Hepatocyte (in vitro differentiated cells): ENCODE data around the gene UQCC3. TPM values are rescaled to one million over a fixed set of nuclear protein-coding genes. Genes with fewer than 3 reads are reported as not detected.
"Not testable (repeated sequence)": the region's sequence is repeated elsewhere in the genome, so short reads cannot be mapped to it uniquely, and the experiment has no call there.

Experiments used
- DNase-seq: peaks from one replicate; pipeline ENCODE4 v3.0.0-alpha.2; 2016; ENCODE audit warnings: low spot score
- H2AFZ ChIP-seq: fragments of 200-600 bp; sonication (generic); 2 replicates; pipeline ENCODE4 v1.6.0; 2016; ENCODE audit warnings: antibody characterized with exemption, mild to moderate bottlenecking
- H3K27ac ChIP-seq: fragments of 200-600 bp; sonication (generic); 2 replicates; pipeline ENCODE4 v1.5.1; 2016; ENCODE audit warnings: mild to moderate bottlenecking
- H3K27me3 ChIP-seq: fragments of 200-600 bp; sonication (generic); 2 replicates; pipeline ENCODE4 v1.6.1; 2016
- H3K36me3 ChIP-seq: fragments of 200-600 bp; sonication (generic); replicated peaks from 2 replicates; pipeline ENCODE4 v1.5.1; 2016; ENCODE audit warnings: low read depth; ENCODE audit not compliant: insufficient read depth
- H3K4me1 ChIP-seq: fragments of 200-600 bp; sonication (generic); 2 replicates; pipeline ENCODE4 v1.5.1; 2016; ENCODE audit warnings: mild to moderate bottlenecking, moderate library complexity; ENCODE audit not compliant: insufficient read depth
- H3K4me2 ChIP-seq: fragments of 200-600 bp; sonication (generic); 2 replicates; pipeline ENCODE4 v1.6.0; 2016
- H3K4me3 ChIP-seq: fragments of 200-600 bp; sonication (generic); 2 replicates; pipeline ENCODE4 v1.5.1; 2016; ENCODE audit warnings: mild to moderate bottlenecking
- H3K79me2 ChIP-seq: fragments of 200-600 bp; sonication (generic); 2 replicates; pipeline ENCODE4 v1.6.0; 2017; ENCODE audit warnings: mild to moderate bottlenecking
- H3K9me2 ChIP-seq: fragments of 200-600 bp; sonication (generic); replicated peaks from 2 replicates; pipeline ENCODE4 v1.6.0; 2017; ENCODE audit warnings: mild to moderate bottlenecking; ENCODE audit not compliant: insufficient read depth
- H3K9me3 ChIP-seq: fragments of 200-600 bp; sonication (generic); 2 replicates; pipeline ENCODE4 v1.5.1; 2016; ENCODE audit warnings: low read depth, mild to moderate bottlenecking
- H4K20me1 ChIP-seq: fragments of 200-600 bp; sonication (generic); 2 replicates; pipeline ENCODE4 v1.6.0; 2016; ENCODE audit warnings: mild to moderate bottlenecking; ENCODE audit not compliant: insufficient read depth, poor library complexity, severe bottlenecking
- CTCF ChIP-seq: fragments of 200-600 bp; sonication (generic); IDR thresholded peaks from 2 replicates; pipeline ENCODE4 v1.5.1; 2016; ENCODE audit warnings: antibody characterized with exemption, mild to moderate bottlenecking; ENCODE audit not compliant: poor library complexity
- EZH2 ChIP-seq: fragments of 200-600 bp; sonication (generic); IDR thresholded peaks from 2 replicates; pipeline ENCODE4 v1.6.1; 2016; ENCODE audit warnings: antibody characterized with exemption, mild to moderate bottlenecking, borderline replicate concordance
- EZH2phosphoT487 ChIP-seq: fragments of 200-600 bp; sonication (generic); IDR thresholded peaks from one replicate; pipeline ENCODE4 v1.6.1; 2018; ENCODE audit warnings: antibody characterized with exemption, mild to moderate bottlenecking, low read depth, moderate library complexity; ENCODE audit not compliant: unreplicated experiment, severe bottlenecking
- WGBS: methylation state at CpG from one replicate; pipeline ENCODE4 v1.1.6; 2016; ENCODE audit warnings: low lambda C conversion rate; ENCODE audit errors: missing lambda C conversion rate; 5-methylcytosine and 5-hydroxymethylcytosine counted together
- polyA plus RNA-seq: library from polyadenylated mRNA; unstranded; fragments of >200 nt; fragmentation: Nextera tagmentation; extraction: Ambion mirVana; gene quantifications from 2 replicates; pipeline ENCODE4 v1.2.1, GENCODE V29; 2016
- total RNA-seq: library from RNA; depleted of rRNA; stranded (reverse); fragments of >200 nt; gene quantifications from 2 replicates; pipeline ENCODE4 v1.2.3, GENCODE V29; 2014

UQCC3 gene
- total and polyA plus RNA-seq, 2 experiments from 2014 or later, result 8.9 to 17.0 TPM

GRCh38 chr11:62648967-62649364 lies 22.5 kb upstream of the UQCC3 start:
- no peak overlapping the region for H3K4me3 ChIP-seq
- H3K4me1 ChIP-seq, result peaks cover 4% of the 10 kb centered on the region
- H3K36me3 ChIP-seq, result no peaks in the 10 kb centered on the region
- no peak overlapping the region for H3K27ac ChIP-seq
- peaks cover 50% of the 10 kb centered on the region for H3K79me2 ChIP-seq
- DNase-seq, result no peak
- H3K9me3 ChIP-seq, result no peaks in the 10 kb centered on the region
- H4K20me1 ChIP-seq, result no peaks in the 10 kb centered on the region
- no peaks in the 10 kb centered on the region for H3K27me3 ChIP-seq
- H3K4me2 ChIP-seq, result no peak overlapping the region
- no peak overlapping the region for H2AFZ ChIP-seq
- TF ChIP-seq EZH2 (no peak), CTCF (no peak), EZH2phosphoT487 (no peak)
- H3K9me2 ChIP-seq, result no peaks in the 10 kb centered on the region
- 98% methylated on average over 11 of the region's 11 CpGs for WGBS

GRCh38 chr11:62649486-62649885 lies 22.0 kb upstream of the UQCC3 start:
- no peak overlapping the region for H3K4me2 ChIP-seq
- peaks cover 45% of the 10 kb centered on the region for H3K79me2 ChIP-seq
- no peak overlapping the region for H3K4me3 ChIP-seq
- H3K27ac ChIP-seq, result no peak overlapping the region
- H3K27me3 ChIP-seq, result no peaks in the 10 kb centered on the region
- TF ChIP-seq CTCF (no peak), EZH2 (no peak), EZH2phosphoT487 (no peak)
- no peaks in the 10 kb centered on the region for H3K9me3 ChIP-seq
- no peak for DNase-seq
- 96% methylated on average over 11 of the region's 11 CpGs for WGBS
- no peaks in the 10 kb centered on the region for H3K9me2 ChIP-seq
- no peak overlapping the region for H2AFZ ChIP-seq
- no peaks in the 10 kb centered on the region for H4K20me1 ChIP-seq
- peaks cover 4% of the 10 kb centered on the region for H3K4me1 ChIP-seq
- H3K36me3 ChIP-seq, result no peaks in the 10 kb centered on the region

- WGBS, result 93% methylated on average over 12 of the region's 12 CpGs
- H3K9me2 ChIP-seq, result not testable (repeated sequence)
These were observed 21.2 kb upstream of the UQCC3 start for GRCh38 chr11:62650283-62650682.

GRCh38 chr11:62652161-62653006 lies 19.1 kb upstream of the UQCC3 start:
- no peak for TF ChIP-seq EZH2phosphoT487
- TF ChIP-seq CTCF, result no peak
- TF ChIP-seq EZH2, result no peak
- Histone ChIP-seq H3K4me2 (peak overlapping the region; percentile 83), H3K27me3 (no peaks in the 10 kb centered on the region), H3K9me2 (no peaks in the 10 kb centered on the region), H3K27ac (peak overlapping the region; percentile 83), H3K9me3 (no peaks in the 10 kb centered on the region), H3K36me3 (no peaks in the 10 kb centered on the region), H3K4me1 (no peaks in the 10 kb centered on the region), H3K4me3 (peak overlapping the region; percentile 60), H3K79me2 (peaks cover 27% of the 10 kb centered on the region), H2AFZ (peak overlapping the region; percentile 76), H4K20me1 (no peaks in the 10 kb centered on the region)
- 43% methylated on average over 16 of the region's 16 CpGs for WGBS
- no peak for DNase-seq

More at GRCh38 chr11:62650283-62650682, 21.2 kb upstream of the UQCC3 start:
- not testable (repeated sequence) for H3K4me3 ChIP-seq, H3K27me3 ChIP-seq, H4K20me1 ChIP-seq, H3K36me3 ChIP-seq, DNase-seq, H3K4me1 ChIP-seq, H3K4me2 ChIP-seq, H3K27ac ChIP-seq, H2AFZ ChIP-seq, H3K9me3 ChIP-seq
- peaks cover 37% of the 10 kb centered on the region for H3K79me2 ChIP-seq
